Measurements from ENCODE around the gene C12orf56.

DNA sequence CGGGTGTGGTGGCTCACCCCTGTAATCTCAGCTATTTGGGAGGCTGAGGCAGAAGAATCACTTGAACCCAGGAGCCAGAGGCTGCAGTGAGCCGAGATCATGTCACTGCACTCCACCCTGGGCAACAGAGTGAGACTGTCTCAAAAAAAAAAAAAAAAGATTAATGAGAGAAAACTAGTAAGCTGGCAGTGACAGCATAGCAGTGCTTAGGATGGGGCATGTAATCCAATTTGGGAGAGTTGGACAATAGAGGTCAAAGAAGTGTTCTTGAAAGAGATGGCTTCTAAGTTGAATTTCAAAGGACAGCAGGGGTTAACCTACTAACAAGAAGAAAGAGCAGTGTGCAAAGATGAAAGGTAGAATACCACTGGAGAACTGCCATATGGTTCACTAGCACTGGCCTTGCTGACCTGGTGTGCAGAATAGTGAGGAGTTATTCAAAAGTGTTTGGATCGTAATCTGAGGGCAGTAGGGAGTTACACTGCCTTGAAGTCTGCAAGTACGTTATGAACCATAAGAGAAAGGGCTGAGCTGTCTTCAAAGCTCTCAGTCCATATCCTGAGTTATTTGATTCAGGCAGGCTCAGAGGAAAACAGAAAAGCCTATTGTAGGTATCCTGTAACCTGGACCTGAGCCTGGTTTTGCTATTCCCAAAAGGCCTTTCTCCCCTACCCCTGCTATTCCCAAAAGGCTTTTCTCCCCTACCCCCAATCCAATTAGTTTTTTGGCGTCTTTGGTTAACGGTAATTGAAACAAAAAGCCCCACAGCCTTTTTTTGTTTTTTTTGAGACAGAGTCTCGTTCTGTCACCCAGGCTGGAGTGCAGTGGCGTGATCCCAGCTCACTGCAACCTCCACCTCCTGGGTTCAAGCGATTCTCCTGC lies 17.0 kb upstream of the C12orf56 start:
- TF ChIP-seq EZH2phosphoT487 (IDR thresholded peaks at IDR 0.05; ENCODE audit: borderline replicate concordance, low read length) (no peak), CTCF (conservative IDR thresholded peaks at IDR 0.05; ENCODE audit: low read depth, low read length) (no peak), EZH2 (IDR thresholded peaks at IDR 0.05; ENCODE audit: low read length, unreplicated experiment) (no peak)

Measured in PC-3 (cell line).